Measurements from ENCODE around the gene NAXD. TPM values are rescaled to one million over a fixed set of nuclear protein-coding genes. Genes with fewer than 3 reads are reported as not detected.
"Not testable (repeated sequence)": the region's sequence is repeated elsewhere in the genome, so short reads cannot be mapped to it uniquely, and the experiment has no call there.

The NAXD gene
- total RNA-seq, 1 experiment from 2014 or later = 12.0 TPM

- DNase-seq (ENCODE audit: low read depth) = no peak
Observed at GRCh38 chr13:110627761-110628476, 12.6 kb downstream of the NAXD start.

GRCh38 chr13:110628477-110628793, 13.1 kb downstream of the NAXD start:
- DNase-seq (ENCODE audit: low read depth) = no peak

- DNase-seq (ENCODE audit: low read depth) = no peak
Observed at GRCh38 chr13:110628952-110629701, 13.8 kb downstream of the NAXD start.

GRCh38 chr13:110629735-110630134, 14.4 kb downstream of the NAXD start:
- DNase-seq (ENCODE audit: low read depth) = no peak

- DNase-seq (ENCODE audit: low read depth) = no peak
Observed at GRCh38 chr13:110630566-110631119, 15.3 kb downstream of the NAXD start.

GRCh38 chr13:110632255-110632654, 16.9 kb downstream of the NAXD start:
- not testable (repeated sequence) for DNase-seq (ENCODE audit: low read depth)

GRCh38 chr13:110633776-110634175, 18.4 kb downstream of the NAXD start:
- no peak for DNase-seq (ENCODE audit: low read depth)

- DNase-seq (ENCODE audit: low read depth) = peak; percentile 91
Observed at GRCh38 chr13:110634558-110634957, 19.2 kb downstream of the NAXD start.

- no peak for DNase-seq (ENCODE audit: low read depth)
Observed at GRCh38 chr13:110635405-110636002, 20.2 kb downstream of the NAXD start.

- DNase-seq (ENCODE audit: low read depth) = no peak
Observed at GRCh38 chr13:110636053-110636475, 20.7 kb downstream of the NAXD start.

GRCh38 chr13:110636701-110637201, 21.4 kb downstream of the NAXD start:
- no peak for DNase-seq (ENCODE audit: low read depth)

- no peak for DNase-seq (ENCODE audit: low read depth)
Observed at GRCh38 chr13:110637275-110637674, 21.9 kb downstream of the NAXD start.

GRCh38 chr13:110637747-110638146, 22.4 kb downstream of the NAXD start:
- DNase-seq (ENCODE audit: low read depth) = no peak

GRCh38 chr13:110638257-110638656, 22.9 kb downstream of the NAXD start:
- no peak for DNase-seq (ENCODE audit: low read depth)

GRCh38 chr13:110638814-110639806, 23.8 kb downstream of the NAXD start:
- DNase-seq (ENCODE audit: low read depth) = no peak

- no peak for DNase-seq (ENCODE audit: low read depth)
Observed at GRCh38 chr13:110639935-110640334, 24.6 kb downstream of the NAXD start.

- peak; percentile 17 for DNase-seq (ENCODE audit: low read depth)
Observed at GRCh38 chr13:110640591-110641029, 25.3 kb downstream of the NAXD start.

- DNase-seq (ENCODE audit: low read depth) = no peak
Observed at GRCh38 chr13:110641055-110642015, 26.0 kb downstream of the NAXD start.

- no peak for DNase-seq (ENCODE audit: low read depth)
Observed at GRCh38 chr13:110642291-110642981, 27.1 kb downstream of the NAXD start.

Measured in RPMI7951 (cell line).